ENCODE measurements around the gene MTERF4. TPM values are rescaled to one million over a fixed set of nuclear protein-coding genes. Genes with fewer than 3 reads are reported as not detected.

Gene MTERF4
- total and polyA plus RNA-seq, 2 of the 13 experiments (the other 11 are each of a cell fraction or from before 2014, with no cell fraction given): 50.5 to 59.8 TPM

- no peak for TF ChIP-seq ZBTB44 (CRISPR knock-in tag; IDR thresholded peaks at IDR 0.05)
- TF ChIP-seq SP2 (CRISPR knock-in tag; IDR thresholded peaks at IDR 0.05): peak; percentile 53
- 0 out of 2 replicates have a peak, but pooled peaks have one; percentile 14 for TF ChIP-seq ZNF142 (CRISPR knock-in tag; IDR thresholded peaks at IDR 0.05)
- no peak for TF ChIP-seq HNF4G (IDR thresholded peaks at IDR 0.05; ENCODE audit: borderline replicate concordance, low read depth, low read length)
- TF ChIP-seq HNF4G (CRISPR knock-in tag; IDR thresholded peaks at IDR 0.05; ENCODE audit: borderline replicate concordance, low read depth): no peak
- TF ChIP-seq CTCF (CRISPR knock-in tag; IDR thresholded peaks at IDR 0.05): no peak
- no peak for TF ChIP-seq ZFP62 (CRISPR knock-in tag; IDR thresholded peaks at IDR 0.05)
- no peak for TF ChIP-seq JARID2 (CRISPR knock-in tag; IDR thresholded peaks at IDR 0.05; ENCODE audit: insufficient replicate concordance)
- TF ChIP-seq ZNF510 (CRISPR knock-in tag; IDR thresholded peaks at IDR 0.05; ENCODE audit: low read depth): no peak
- TF ChIP-seq MNT (IDR thresholded peaks at IDR 0.05): no peak
- no peak for TF ChIP-seq ARID5B (CRISPR knock-in tag; IDR thresholded peaks at IDR 0.05)
- no peak for TF ChIP-seq DMTF1 (CRISPR knock-in tag; IDR thresholded peaks at IDR 0.05)
Observed at GRCh38 chr2:241149675-241149924, 47.5 kb upstream of the MTERF4 start (continued).
